HG03575 (cell line): ENCODE results near the gene SCYGR3.

Source experiments
- ATAC-seq: cut with Tn5 transposase; IDR thresholded peaks from one replicate; pipeline ENCODE4 v1.9.1; 2021; ENCODE audit not compliant: unreplicated experiment, insufficient number of reproducible peaks, low FRiP score; ENCODE audit errors: extremely low read depth

The SCYGR3 gene

GRCh38 chr2:227614740-227615139 lies at the start of gene SCYGR3:
Gene SCYGR3, minus strand, starts transcription at chr2:227614840. Its CDS starts 0 bp downstream, at chr2:227614840.
- no peak for ATAC-seq

GRCh38 chr2:227661827-227662226 lies 47.2 kb upstream of the SCYGR3 start:
- ATAC-seq, result no peak

GRCh38 chr2:227661025-227661649 lies 46.5 kb upstream of the SCYGR3 start:
- no peak for ATAC-seq

- no peak for ATAC-seq
Measured at GRCh38 chr2:227657199-227657845, 42.7 kb upstream of the SCYGR3 start.

GRCh38 chr2:227655454-227655853 lies 40.8 kb upstream of the SCYGR3 start:
- ATAC-seq, result no peak

- ATAC-seq, result no peak
Measured at GRCh38 chr2:227654426-227654825, 39.8 kb upstream of the SCYGR3 start.

GRCh38 chr2:227653419-227653818 lies 38.8 kb upstream of the SCYGR3 start:
- ATAC-seq, result no peak

- no peak for ATAC-seq
Measured at GRCh38 chr2:227643990-227644551, 29.4 kb upstream of the SCYGR3 start.

- ATAC-seq, result no peak
Measured at GRCh38 chr2:227642656-227643055, 28.0 kb upstream of the SCYGR3 start.

- no peak for ATAC-seq
Measured at GRCh38 chr2:227634201-227634600, 19.6 kb upstream of the SCYGR3 start.

GRCh38 chr2:227632827-227633226 lies 18.2 kb upstream of the SCYGR3 start:
- no peak for ATAC-seq

GRCh38 chr2:227630322-227630721 lies 15.7 kb upstream of the SCYGR3 start:
- no peak for ATAC-seq

GRCh38 chr2:227629435-227629834 lies 14.8 kb upstream of the SCYGR3 start:
- no peak for ATAC-seq

- peak; percentile 86 for ATAC-seq
Measured at GRCh38 chr2:227627769-227628168, 13.1 kb upstream of the SCYGR3 start.

GRCh38 chr2:227626580-227627151 lies 12.0 kb upstream of the SCYGR3 start:
- ATAC-seq, result no peak

GRCh38 chr2:227625420-227625819 lies 10.8 kb upstream of the SCYGR3 start:
- no peak for ATAC-seq

GRCh38 chr2:227623226-227623625 lies 8.6 kb upstream of the SCYGR3 start:
- no peak for ATAC-seq

- ATAC-seq, result no peak
Measured at GRCh38 chr2:227617316-227618230, 2.9 kb upstream of the SCYGR3 start, which contains the start of gene SCYGR4. Gene SCYGR4, plus strand, starts transcription at chr2:227617498. Its CDS starts 0 bp downstream, at chr2:227617498.

- ATAC-seq, result no peak
Measured at GRCh38 chr2:227616631-227617030, 2.0 kb upstream of the SCYGR3 start.
